GM21360 (cell line): Measurements from ENCODE around the gene APOBEC3A.
"Not testable (repeated sequence)": the region's sequence is repeated elsewhere in the genome, so short reads cannot be mapped to it uniquely, and the experiment has no call there.

ENCODE experiments used
- ATAC-seq: cut with Tn5 transposase; IDR thresholded peaks from one replicate; pipeline ENCODE4 v1.9.1; 2021; ENCODE audit warnings: mild to moderate bottlenecking, moderate library complexity; ENCODE audit not compliant: unreplicated experiment

APOBEC3A gene

DNA sequence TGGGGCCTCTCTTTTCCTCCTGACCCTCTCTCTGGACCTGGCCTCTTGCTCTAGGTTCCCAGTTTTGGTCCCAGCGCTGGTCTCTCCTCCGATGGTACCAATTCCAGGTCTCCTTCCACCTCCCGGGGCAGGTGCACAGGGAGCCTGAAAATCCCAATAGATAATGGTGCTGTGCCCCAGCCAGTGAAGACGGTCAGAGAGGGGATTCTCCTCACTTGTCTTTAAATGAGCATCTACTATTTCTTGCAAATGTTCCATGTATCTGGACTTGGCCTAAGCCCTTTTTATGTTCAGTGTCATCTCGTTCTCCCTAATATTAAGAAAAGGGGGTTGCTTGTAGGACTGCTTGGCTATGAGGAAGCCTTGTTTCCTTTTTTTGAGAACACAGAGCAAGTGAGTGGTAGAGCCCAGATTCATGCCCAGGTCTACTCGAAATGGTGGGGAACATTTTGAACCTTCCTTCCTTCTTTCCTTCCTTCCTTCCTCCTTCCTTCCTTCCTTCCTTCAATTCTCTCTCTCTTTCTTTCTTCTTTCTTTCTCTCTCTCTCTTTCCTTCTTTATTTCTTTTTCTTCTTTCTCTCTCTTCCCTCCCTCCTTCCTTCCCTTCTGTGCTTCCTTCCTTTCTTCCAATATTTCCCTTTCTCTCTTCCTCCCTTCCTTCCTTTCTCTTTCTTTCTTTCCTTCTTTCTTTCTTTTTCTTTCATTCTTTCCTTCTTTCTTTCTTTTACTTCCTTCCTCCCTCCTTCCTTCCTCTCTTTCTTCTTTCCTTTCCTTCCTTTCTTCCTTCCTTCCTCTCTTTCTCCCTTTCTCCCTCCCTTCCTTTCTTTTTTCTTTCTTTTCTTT lies 620 bp downstream of the APOBEC3A start:
- ATAC-seq: no peak

GRCh38 chr22:38958651-38958943 lies 1.2 kb downstream of the APOBEC3A start:
- not testable (repeated sequence) for ATAC-seq

GRCh38 chr22:38959590-38959989 lies 2.2 kb downstream of the APOBEC3A start:
- ATAC-seq: no peak

- not testable (repeated sequence) for ATAC-seq
Measured at GRCh38 chr22:38960673-38961072, 3.3 kb downstream of the APOBEC3A start.

GRCh38 chr22:38963291-38963738 lies 5.9 kb downstream of the APOBEC3A start:
- ATAC-seq: not testable (repeated sequence)

- no peak for ATAC-seq
Measured at GRCh38 chr22:38963872-38964271, 6.5 kb downstream of the APOBEC3A start.

- no peak for ATAC-seq
Measured at GRCh38 chr22:38964306-38964705, 6.9 kb downstream of the APOBEC3A start.

DNA sequence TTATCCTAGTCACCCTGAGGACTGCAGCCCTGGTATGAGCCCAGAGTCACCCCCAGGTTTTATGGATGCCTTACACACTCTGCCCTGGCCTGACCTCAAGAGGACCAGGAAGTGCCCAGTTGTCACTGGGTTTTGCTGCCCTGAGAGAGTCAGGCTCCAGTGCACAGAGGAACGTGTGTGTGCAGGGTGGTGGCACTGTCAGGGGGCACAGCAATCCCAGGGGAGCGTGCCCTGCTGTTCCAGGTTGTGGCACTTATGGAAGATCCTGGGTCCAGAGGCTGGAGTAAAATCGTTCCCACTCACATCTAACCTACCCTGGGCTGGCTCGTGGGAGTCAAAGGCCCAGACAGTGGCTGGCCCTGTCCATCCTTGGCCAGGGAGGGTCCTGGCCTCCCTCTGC lies 7.6 kb downstream of the APOBEC3A start:
- no peak for ATAC-seq

- ATAC-seq: no peak
Measured at GRCh38 chr22:38965614-38966379, 8.4 kb downstream of the APOBEC3A start.

DNA sequence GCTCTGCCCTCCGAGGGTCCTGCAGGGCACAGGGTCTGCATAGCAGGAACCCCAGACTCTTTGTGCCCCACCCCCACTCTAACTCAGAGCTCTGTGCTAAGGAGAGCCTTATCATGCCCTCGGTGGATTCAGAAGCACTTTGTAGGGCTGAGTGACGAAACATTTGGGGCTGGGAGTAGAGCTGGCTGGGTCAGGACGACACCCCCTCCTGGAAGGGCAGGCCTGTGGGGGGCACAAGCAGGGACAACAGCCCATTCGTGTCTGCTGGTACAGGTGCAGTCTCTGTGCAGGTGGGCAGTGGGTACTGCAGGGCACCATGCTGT lies 8.9 kb downstream of the APOBEC3A start:
- ATAC-seq: no peak

DNA sequence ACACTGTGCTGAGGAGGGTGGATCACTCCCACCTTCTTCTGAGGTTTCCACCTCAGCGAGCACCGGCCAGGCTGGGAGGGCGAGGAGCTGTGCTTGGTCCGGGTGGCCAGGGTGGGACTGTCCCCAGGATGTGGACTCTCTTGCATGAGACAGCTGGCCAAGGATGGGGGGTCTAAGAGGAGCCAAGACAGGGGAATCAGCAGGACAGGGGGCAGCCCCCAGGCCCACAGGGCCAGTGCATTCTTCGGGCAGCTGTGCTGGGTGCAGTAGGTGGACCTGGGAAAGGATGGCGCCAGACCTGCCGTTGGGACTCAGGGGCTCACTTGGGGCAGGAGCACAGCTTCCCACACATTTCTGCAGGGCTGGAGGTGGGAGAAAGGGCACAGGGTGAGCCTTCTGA lies 9.5 kb downstream of the APOBEC3A start:
- no peak for ATAC-seq

GRCh38 chr22:38967451-38968450 lies 10.3 kb downstream of the APOBEC3A start:
- no peak for ATAC-seq

GRCh38 chr22:38968801-38969200 lies 11.4 kb downstream of the APOBEC3A start:
- ATAC-seq: no peak

GRCh38 chr22:38970551-38970950 lies 13.1 kb downstream of the APOBEC3A start:
- no peak for ATAC-seq

DNA sequence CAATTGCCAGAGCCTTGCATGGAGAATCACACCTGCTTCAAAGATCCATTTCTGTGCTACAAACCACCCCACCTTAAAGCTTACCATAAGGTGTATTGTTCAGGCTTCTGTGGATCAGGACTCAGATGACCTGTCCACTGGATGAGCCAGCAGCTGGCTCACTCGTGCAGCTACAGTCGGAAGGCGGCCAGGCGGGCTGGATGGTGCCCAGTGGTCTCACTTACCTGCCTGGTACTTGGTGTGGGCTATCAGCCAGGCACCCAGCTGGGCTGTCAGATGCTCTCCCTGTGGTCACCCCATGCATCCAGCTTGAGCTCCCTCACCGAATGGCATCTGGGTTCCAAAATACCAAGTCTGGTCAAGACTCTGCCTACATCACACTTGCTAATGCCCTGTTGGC lies 13.8 kb downstream of the APOBEC3A start:
- no peak for ATAC-seq

DNA sequence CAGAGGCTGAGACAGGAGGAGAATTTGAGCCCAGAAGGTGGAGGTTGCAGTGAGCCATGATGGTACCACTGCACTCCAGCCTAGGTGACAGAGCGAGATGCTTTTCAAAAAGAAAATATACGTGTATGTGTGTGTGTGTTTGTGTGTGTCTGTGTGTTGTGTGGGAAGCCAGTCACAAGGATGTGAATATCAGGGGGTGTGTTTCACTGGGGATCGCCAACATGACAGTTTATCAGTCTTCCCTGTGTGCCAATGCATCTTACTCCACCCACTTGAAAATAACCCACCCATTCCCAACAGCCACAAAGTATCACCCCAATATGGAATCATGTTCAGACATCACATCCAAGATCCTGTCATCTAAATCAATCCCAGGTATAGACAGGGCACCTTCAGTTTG lies 14.4 kb downstream of the APOBEC3A start:
- no peak for ATAC-seq

DNA sequence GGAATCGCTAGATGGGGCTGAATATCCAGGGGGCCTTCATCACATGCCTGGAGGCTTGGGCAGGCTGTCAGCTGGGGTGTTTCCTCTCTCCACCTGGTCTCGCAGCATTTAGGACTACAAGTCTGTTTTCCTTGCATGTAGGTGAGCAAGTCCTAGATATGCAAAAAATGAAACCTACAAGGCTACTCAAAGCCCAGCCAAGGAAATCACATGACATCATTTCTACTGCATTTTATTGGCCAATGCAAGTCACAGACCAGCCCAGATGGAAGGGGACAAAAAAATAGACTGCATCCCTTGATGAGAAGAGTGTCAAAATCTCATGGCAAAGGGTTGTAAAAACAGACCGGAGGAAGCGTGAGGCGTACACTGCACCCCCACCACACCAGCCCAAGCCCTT lies 15.1 kb downstream of the APOBEC3A start:
- no peak for ATAC-seq

GRCh38 chr22:38973289-38974169 lies 16.1 kb downstream of the APOBEC3A start:
- no peak for ATAC-seq

DNA sequence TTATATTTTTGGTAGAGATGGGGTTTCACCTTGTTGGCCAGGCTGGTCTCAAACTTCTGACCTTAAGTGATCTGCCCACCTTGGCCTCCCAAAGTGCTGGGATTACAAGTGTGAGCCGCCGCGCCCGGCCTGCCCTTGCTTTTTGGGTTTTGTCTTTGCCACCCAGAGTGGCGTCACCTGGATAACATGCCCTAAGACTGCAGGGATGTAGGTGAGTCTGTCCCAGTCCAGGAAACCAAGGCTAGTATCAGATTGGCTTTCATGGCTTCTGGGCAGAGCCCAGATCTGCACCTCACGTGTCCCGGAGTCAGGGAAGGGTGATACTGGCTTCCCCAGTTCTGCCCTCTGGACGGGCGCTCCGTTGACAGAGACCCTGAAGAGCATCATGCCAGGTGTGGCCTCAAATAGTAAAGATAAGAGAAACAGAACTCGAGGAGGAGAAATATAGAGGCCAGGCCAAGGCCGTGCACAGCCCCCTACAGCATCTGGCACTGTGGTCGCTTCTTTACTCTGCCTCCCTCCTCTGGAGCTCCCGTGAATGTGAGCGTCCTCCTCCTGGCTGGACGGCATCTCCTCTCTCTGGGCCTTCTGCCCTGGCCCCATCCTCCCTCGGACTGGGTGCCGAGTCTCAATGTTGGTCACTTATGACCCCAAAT lies 16.9 kb downstream of the APOBEC3A start:
- no peak for ATAC-seq

DNA sequence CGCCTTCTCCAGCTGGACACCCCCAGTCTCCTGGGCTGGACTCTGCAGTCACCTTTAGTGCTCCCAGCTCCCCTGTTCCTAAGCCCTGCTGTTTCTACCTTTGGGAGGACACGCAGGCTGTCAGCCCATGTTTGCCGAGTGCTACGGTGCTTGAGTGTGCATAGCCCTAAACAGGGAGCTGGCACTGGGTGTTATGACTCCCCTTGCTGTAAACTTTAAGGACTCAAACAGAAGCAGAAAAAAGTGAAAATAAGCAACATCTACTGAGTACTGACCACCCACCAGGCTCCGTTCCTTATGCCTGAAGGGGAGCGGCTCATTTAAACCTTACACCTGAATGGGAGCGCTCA lies 17.4 kb downstream of the APOBEC3A start:
- ATAC-seq: no peak
